Esophagus mucosa (tissue), 1 donor: ENCODE measurements around the gene HSPB6. TPM values are rescaled to one million over a fixed set of nuclear protein-coding genes. Genes with fewer than 3 reads are reported as not detected.

Experiments
- ATAC-seq: fragments of 200-7000 bp; cut with Tn5 transposase; one replicate; pipeline ENCODE4 v1.9.1; 2020
- total RNA-seq: library from RNA; stranded (reverse); gene quantifications from one replicate; pipeline ENCODE4 v1.2.4, GENCODE V29; 2023
- donor health status: DM: yes; HTN: yes; CAD: no.

Gene HSPB6
- total RNA-seq, 1 donor from 2014 or later = 2.6 TPM

DNA sequence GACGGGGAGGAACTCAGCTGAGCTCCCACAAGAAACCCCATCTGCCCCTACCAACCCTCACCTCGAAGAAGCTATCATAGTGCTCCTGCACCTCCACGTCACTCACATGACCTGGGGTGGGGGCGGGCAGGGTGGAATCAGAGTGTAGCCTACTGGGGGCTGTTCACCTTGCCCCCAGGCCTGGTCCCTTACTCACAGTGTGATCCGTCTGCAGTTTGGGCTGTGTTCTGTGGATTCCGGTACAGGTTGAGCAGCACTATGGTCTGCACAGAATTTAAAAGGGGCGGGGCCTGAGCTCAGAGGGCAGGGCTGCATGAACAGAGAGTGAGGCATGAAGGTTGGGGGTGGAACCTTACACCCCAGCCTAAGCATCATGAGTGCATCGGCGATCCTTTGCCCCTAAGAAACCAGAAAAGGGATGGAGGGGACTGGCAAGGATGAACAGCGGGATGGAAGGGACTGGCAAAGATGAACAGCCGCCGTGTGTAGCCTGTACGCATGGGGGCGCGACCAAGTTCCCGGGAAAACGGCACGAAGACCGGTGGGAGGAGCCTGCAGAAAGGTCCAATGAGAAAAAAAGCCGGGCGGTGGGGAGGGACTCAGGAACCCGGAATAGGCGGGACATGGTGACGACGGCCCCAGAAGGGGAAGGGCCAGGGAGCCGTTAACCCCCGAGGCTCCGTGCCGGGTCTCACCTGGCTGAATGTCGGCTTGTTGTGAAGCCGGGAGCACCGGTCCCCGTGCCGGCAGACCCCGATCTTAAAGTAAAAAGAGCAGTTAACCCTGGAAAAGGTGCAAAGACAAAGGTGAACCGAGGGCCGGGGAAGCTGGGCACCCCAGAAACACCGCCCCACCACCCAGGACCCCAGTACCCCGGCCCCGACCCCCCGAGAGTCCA, 12.2 kb downstream of the HSPB6 start:
- peak; percentile 71 for ATAC-seq

DNA sequence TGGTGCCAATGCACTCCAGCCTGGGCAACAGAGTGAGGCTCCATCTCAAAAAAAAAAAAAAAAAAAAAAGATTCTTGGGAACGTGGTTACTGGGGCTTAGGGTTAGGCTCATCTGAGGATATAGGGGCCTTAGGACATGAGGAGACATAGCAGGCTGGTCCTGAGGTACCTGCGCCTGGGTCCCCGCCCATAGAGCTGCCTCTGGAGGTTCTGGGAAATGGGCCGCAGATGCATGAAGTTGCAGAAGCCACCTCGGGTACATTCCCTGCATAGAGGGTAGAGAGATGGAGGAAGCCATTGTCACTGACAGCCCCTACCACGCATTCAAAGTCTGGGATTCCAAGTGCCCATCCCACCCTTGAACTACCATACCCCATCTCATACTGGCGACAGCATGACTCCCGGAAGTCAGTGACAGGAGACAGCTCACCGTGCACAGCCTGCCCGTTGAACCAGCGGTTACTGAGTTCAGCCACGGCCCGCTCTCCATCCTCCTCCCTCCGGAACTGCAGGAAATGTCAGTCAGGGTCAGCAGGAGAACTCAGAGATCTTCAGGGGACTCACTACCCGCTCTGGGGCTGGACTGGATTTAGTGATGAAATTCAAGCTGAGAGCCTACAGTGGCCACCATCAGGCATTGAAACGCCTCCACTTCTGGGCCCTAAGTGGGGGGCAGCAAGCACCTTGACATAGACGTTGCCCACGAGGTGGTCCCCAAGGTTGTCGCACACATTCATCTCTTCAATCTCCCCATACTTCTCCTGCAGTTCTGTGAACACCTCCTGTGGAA, 13.0 kb downstream of the HSPB6 start:
- ATAC-seq = no peak

DNA sequence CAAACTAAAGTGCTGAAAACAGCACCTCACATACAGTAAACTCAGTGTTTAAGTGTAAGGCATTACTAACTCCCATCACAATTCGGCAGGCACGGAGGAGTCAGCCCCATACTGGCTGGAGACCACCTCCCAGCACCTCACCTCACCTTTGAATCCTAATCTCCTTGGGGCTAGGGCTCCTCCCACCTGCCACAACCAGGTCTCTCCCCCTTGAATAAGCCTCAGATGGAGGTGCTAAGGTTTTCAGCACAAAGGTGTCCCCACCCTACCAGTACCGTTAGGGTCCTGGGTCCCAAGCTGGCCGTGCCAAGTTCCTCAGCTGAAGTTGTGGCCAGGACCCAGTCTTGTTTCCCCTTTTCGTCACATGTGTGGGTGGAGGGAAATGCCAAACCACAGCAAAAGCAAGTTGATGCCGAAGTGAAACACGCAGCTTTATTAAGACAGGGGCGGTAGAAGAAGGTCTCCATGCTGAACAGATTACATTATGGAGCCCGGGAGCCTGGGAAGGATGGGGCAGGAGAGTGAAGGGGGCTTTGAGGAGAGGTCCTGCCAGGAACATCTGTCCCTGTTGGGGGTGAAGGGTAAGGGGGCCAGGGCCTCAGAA, 14.6 kb downstream of the HSPB6 start, which contains the start of gene IGFLR1:
Gene IGFLR1 (minus strand): TSS at position 332 of the 604 bp plus-strand sequence. CDS start 1,272 bp downstream, outside the sequence.
- no peak for ATAC-seq

DNA sequence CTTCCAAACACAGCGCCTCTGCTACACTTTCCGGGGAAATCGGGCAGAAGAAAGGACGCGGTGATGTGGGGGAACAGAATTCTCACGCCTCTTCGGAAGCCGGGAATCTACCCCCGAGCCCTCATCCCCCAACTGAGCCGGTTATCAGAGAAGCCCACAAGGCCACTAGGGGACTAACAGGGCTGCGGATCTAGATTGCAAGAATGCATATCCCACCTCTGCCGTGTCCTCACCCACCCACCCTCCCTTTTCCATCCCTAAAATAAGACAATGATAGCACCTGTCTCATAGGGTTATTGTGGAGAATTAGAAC, 15.7 kb downstream of the HSPB6 start:
- no peak for ATAC-seq

- ATAC-seq = peak; percentile 80
These were observed 16.2 kb downstream of the HSPB6 start for GRCh38 chr19:35740423-35741202.

DNA sequence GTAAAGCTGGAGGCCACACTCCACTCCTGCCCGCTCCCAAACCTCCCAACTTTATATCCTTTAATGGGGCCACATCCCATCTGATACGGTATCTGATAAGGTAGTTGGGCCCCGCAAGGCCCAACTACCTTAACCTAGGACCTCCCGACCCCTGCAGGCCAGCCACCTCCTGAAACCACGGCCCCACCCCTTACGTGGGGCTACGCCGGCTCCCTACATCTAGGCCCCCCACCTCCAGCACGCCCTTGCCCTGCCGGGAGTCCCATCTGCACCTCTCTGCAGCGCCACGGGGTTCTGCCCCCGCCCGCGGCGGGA, 16.8 kb downstream of the HSPB6 start:
- ATAC-seq = peak; percentile 6

DNA sequence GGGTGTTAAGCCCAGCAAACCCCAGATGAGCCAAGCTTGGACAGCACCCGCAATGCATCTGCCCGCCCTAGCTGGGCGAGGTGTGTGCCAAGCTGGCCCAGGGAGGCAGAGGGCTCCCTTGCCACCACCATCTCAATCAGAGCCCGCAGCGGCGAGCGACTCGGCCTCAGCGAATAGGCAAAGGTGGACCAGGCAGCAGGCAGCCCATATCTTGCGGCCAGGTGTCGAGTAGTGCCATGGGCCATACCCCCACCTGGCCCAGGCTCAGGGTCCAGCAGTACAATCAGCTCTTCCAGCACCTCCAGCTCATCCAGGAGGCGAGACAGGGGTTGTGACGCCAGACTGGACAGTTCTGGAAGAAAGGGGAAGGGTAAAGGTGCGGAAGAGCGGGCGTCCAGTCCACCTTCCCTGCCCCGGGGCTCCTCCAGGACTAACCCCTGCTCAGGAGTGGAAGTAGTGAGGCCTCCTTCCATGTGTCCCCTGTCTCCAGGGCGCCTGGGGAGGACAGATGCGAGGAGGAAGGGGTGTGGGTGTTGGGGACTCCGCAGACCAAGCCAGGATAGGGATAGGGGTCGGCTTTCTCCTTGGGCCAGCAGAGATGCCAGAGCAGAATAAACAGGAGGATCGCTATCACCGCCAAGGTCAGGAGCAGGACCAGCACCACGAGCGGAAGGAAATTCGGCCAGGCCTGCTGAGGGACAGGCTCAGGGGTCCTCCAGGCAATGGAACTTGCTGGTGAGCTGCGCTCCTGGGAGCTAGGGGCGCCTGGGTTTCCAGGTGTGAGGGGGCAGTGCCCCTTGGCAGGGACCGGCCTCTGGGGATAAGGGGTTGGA, 17.3 kb downstream of the HSPB6 start:
- no peak for ATAC-seq

DNA sequence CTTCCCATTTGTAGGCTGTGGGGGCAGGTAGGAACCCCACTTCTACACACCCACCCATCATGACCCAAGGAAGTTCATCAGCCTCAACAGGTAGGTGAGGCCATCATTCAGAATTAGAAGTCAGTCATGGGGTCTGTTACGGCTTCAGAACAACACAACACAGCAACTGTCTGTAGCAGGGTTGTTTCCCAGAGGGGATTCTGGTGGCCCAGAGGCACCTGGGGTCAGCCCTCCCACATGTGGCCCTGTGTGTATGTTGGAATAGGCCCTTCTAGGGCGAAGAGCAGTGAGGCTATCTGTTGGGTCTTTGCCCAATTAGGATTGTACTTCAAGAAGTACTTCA, 18.0 kb downstream of the HSPB6 start:
- no peak for ATAC-seq

- ATAC-seq = no peak
These were observed 18.6 kb downstream of the HSPB6 start for GRCh38 chr19:35738021-35738886.

DNA sequence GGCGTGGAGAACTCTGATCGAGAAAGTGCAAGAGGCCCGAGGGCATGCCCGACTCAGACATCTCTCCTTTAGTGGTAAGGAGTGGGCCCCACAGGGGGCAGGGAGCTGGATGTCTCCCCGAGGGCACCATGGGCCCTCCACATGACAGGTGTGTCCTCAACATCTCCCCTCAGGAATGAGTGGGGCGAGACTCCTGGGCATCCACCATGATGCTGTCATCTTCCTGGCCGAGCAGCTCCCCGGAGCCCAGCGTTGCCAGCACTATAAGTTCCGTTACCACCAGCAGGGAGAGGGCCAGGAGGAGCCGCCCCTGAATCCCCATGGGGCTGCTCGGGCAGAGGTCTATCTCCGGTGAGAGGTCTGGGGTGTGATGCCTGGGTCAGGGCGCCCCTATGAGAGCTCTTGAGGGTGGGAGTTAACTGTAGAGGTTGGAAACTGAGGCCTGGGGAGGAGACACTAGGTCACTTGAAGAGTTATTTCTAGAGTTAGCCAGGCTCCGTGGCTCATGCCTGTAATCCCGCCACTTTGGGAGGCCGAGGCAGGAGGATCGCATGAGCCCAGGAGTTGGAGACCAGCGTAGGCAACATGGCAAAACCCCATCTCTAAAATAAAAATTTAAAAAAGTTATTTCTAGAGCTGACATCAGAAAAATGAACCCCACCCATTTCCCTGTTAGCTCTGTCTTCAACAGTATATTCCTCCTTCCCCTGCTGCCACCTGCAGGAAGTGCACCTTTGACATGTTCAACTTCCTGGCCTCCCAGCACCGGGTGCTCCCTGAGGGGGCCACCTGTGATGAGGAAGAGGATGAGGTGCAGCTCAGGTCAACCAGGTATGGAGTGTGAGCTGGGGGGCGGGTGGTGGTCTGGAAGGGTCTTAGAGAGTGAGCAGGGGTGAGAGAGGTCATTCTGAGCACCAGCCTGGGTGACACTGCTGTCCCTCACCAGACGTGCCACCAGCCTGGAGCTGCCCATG, 19.6 kb downstream of the HSPB6 start:
- no peak for ATAC-seq

- ATAC-seq = no peak
These were observed 21.9 kb downstream of the HSPB6 start for GRCh38 chr19:35734889-35735288.

DNA sequence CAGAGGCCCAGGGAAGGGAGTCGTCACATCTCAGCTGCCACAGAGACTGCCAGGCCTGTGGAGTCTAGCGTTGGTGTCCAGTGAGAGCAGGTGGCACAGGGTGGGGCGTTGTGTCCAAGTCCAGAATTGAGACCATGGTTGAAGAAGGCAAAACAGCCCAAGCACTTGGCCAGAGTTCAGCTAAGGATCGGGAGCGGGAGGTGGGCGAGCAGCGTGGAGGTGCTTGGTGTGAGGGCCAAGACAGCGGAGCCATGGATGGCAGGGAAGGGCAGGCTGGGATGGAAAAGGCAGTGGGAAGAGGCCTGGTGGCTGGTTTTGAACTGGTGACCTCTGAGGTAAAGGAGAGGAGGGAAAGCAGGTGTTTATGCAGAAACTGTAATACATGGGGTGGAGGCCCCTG, 22.6 kb downstream of the HSPB6 start:
- ATAC-seq = no peak

GRCh38 chr19:35733180-35734125, 23.4 kb downstream of the HSPB6 start:
- ATAC-seq = no peak

- ATAC-seq = no peak
These were observed 24.2 kb downstream of the HSPB6 start for GRCh38 chr19:35732540-35733179.

DNA sequence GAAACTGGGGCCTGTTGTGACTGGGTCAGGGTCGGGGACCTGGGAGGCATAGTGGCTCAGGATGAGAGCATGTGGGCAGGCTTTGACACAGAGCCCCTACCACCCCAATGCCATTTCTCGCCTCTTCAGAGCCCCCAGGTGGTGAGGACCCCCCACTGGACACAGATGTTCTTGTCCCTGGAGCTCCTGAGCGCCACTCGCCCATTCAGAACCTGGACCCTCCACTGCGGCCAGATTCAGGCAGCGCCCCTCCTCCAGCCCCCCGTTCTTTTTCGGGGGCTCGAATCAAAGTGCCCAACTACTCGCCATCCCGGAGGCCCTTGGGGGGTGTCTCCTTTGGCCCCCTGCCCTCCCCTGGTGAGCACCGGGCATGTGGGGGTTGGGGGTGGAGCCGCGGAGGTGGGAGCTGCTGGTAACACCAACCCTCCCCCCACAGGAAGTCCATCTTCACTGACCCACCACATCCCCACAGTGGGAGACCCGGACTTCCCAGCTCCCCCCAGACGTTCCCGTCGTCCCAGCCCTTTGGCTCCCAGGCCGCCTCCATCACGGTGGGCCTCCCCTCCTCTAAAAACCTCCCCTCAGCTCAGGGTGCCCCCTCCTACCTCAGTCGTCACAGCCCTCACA, 24.9 kb downstream of the HSPB6 start:
- no peak for ATAC-seq

DNA sequence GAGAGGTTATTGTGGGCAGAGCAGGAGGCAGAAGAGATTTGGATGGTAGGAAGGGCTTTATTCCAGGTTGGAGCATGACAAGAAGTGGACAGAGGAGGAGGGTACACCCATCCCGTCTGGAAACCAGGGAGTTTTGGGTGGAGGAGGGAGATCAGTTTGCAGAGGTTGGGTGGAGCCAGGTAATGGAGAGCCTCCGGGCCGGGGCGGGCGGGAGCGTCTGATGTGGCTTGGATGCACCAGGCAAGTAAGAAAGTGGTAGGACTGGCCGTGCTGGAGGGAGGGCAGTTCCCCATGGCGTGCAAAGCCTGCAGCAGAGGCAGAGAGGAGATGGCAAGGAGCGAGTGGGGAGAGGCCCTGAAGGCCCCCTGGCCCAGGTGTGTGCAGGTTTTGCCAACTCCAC, 25.5 kb downstream of the HSPB6 start:
- peak; percentile 80 for ATAC-seq

- no peak for ATAC-seq
These were observed 26.5 kb downstream of the HSPB6 start for GRCh38 chr19:35730326-35730725.
